ENCODE results near the gene HTT. TPM values are rescaled to one million over a fixed set of nuclear protein-coding genes. Genes with fewer than 3 reads are reported as not detected.

Gene HTT
- total and polyA plus RNA-seq, 9 of the 15 experiments (the other 6 are each of a cell fraction or from before 2014, with no cell fraction given), result 0.66 to 31.6 (median 14.7) TPM

DNA sequence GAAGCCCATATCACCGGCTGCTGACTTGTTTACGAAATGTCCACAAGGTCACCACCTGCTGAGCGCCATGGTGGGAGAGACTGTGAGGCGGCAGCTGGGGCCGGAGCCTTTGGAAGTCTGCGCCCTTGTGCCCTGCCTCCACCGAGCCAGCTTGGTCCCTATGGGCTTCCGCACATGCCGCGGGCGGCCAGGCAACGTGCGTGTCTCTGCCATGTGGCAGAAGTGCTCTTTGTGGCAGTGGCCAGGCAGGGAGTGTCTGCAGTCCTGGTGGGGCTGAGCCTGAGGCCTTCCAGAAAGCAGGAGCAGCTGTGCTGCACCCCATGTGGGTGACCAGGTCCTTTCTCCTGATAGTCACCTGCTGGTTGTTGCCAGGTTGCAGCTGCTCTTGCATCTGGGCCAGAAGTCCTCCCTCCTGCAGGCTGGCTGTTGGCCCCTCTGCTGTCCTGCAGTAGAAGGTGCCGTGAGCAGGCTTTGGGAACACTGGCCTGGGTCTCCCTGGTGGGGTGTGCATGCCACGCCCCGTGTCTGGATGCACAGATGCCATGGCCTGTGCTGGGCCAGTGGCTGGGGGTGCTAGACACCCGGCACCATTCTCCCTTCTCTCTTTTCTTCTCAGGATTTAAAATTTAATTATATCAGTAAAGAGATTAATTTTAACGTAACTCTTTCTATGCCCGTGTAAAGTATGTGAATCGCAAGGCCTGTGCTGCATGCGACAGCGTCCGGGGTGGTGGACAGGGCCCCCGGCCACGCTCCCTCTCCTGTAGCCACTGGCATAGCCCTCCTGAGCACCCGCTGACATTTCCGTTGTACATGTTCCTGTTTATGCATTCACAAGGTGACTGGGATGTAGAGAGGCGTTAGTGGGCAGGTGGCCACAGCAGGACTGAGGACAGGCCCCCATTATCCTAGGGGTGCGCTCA is 165.8 kb downstream of the HTT start:
- FAIRE-seq (no peak), ATAC-seq (no peak), DNase-seq (ENCODE audit: extremely low read depth in 1 of 4, low spot score in 3 of 4) (no peak)
- no peak overlapping the region for H3K27ac ChIP-seq (ENCODE audit: extremely low read depth, low read depth, low read length)
- BruUV-seq (replicated peaks), result no TSS peak
- H3K9ac ChIP-seq (ENCODE audit: insufficient read depth in 1 of 2, low read depth in 2 of 2, low read length in 2 of 2), result peak overlapping the region in 1 of 2 experiments; percentile 35; a peak in 1 of 4 replicates
- no peaks in the 10 kb centered on the region for H3K9me3 ChIP-seq (replicated peaks; ENCODE audit: control insufficient read depth, insufficient read depth, low read depth, low read length)
- WGBS (ENCODE audit: insufficient coverage, low coverage, missing lambda C conversion rate), result 85% methylated on average over 27 of the region's 29 CpGs
- H3K36me3 ChIP-seq (ENCODE audit: control insufficient read depth, insufficient read depth, low read length), result peaks cover 16% of the 10 kb centered on the region; the same call in 1 of the 3 replicates
- TF ChIP-seq, protein P1, sequence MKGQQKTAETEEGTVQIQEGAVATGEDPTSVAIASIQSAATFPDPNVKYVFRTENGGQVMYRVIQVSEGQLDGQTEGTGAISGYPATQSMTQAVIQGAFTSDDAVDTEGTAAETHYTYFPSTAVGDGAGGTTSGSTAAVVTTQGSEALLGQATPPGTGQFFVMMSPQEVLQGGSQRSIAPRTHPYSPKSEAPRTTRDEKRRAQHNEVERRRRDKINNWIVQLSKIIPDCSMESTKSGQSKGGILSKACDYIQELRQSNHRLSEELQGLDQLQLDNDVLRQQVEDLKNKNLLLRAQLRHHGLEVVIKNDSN (CRISPR knock-in tag; IDR thresholded peaks at IDR 0.05), result 0 out of 2 replicates have a peak, but pooled peaks have one; percentile 15
- TF ChIP-seq, protein P2, sequence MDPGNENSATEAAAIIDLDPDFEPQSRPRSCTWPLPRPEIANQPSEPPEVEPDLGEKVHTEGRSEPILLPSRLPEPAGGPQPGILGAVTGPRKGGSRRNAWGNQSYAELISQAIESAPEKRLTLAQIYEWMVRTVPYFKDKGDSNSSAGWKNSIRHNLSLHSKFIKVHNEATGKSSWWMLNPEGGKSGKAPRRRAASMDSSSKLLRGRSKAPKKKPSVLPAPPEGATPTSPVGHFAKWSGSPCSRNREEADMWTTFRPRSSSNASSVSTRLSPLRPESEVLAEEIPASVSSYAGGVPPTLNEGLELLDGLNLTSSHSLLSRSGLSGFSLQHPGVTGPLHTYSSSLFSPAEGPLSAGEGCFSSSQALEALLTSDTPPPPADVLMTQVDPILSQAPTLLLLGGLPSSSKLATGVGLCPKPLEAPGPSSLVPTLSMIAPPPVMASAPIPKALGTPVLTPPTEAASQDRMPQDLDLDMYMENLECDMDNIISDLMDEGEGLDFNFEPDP (CRISPR knock-in tag; IDR thresholded peaks at IDR 0.05), result no peak
- TF ChIP-seq ZNF586 (CRISPR knock-in tag; conservative IDR thresholded peaks at IDR 0.05), result no peak
- TF ChIP-seq PURB (CRISPR knock-in tag; IDR thresholded peaks at IDR 0.05; ENCODE audit: low read depth), result no peak
- no peak overlapping the region for H2AFZ ChIP-seq (ENCODE audit: low read depth, low read length)
- H3K4me3 ChIP-seq, result no peak overlapping the region
- no peaks in the 10 kb centered on the region for H3K79me2 ChIP-seq (ENCODE audit: control insufficient read depth, insufficient read depth, low read length)
- H3K4me2 ChIP-seq (ENCODE audit: insufficient read depth, low read length), result no peak overlapping the region
- intact Hi-C loops (cut with micrococcal nuclease), result loop anchor here (5.0 kb wide), 1 partner anchor 202 kb away; the partner anchor contains the start of gene HGFAC
- H3K4me1 ChIP-seq (replicated peaks in 1 of 2; ENCODE audit: control insufficient read depth in 2 of 2, insufficient read depth in 2 of 2, low read length in 2 of 2), result peaks cover 22 to 42% of the 10 kb centered on the region in 2 experiments; a peak in 4 of 5 replicates
- POLR2A ChIA-PET, result interaction anchor here (0.8 kb wide), 1 partner anchor 54 kb away, joined by 3 read pairs; no protein-coding TSS in a partner anchor
- in situ Hi-C loops (cut with MboI), result no loop called here
- H3K27me3 ChIP-seq (ENCODE audit: control insufficient read depth in 2 of 2, insufficient read depth in 2 of 2, low read length in 2 of 2), result no peaks in the 10 kb centered on the region
- H3K9me1 ChIP-seq (ENCODE audit: control insufficient read depth, insufficient read depth, low read length), result no peaks in the 10 kb centered on the region
- CTCF ChIA-PET (ENCODE audit: low intra/inter-chr PET ratio), result no interaction called here
- H4K20me1 ChIP-seq (replicated peaks; ENCODE audit: control insufficient read depth, insufficient read depth, low read length), result peaks cover 4% of the 10 kb centered on the region; the same call in 1 of the 2 replicates
